Measurements from ENCODE around the gene CDKL4. TPM values are rescaled to one million over a fixed set of nuclear protein-coding genes. Genes with fewer than 3 reads are reported as not detected.

The CDKL4 gene
- total RNA-seq, 4 donors from 2014 or later, result 0.48 to 1.5 TPM; not detected in 2

DNA sequence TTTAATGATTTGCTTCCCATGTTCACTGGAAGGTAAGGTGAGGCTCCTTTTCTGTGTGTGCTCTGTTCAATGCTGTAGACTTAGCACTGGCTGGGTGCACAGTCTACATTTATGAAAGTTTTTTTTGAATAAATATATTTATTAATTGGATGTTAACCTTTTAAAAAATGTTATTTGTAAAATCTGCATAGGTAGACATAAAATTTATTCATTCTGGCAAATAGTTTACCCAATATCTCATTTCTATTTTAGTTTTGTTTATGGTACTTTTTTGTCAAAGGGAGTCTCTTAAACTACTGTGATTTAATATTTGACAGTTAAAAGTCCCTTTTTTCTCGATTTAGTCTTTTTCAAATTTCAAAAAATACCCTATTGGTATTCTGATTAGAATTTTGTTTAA is 19.9 kb downstream of the CDKL4 start:
- DNase-seq (ENCODE audit: low spot score in 2 of 2), result no peak
- H3K4me3 ChIP-seq, result no peak overlapping the region
- WGBS, result 93% methylated on average over 1 of the region's 1 CpG
- no peaks in the 10 kb centered on the region for H3K9me3 ChIP-seq
- H3K27me3 ChIP-seq, result no peaks in the 10 kb centered on the region
- peaks cover 4% of the 10 kb centered on the region for H3K4me1 ChIP-seq
- no peak for TF ChIP-seq POLR2A (IDR thresholded peaks at IDR 0.05)
- no peak for TF ChIP-seq POLR2AphosphoS5 (IDR thresholded peaks at IDR 0.05)
- no peak for TF ChIP-seq EP300 (IDR thresholded peaks at IDR 0.05)
- TF ChIP-seq, protein P1, sequence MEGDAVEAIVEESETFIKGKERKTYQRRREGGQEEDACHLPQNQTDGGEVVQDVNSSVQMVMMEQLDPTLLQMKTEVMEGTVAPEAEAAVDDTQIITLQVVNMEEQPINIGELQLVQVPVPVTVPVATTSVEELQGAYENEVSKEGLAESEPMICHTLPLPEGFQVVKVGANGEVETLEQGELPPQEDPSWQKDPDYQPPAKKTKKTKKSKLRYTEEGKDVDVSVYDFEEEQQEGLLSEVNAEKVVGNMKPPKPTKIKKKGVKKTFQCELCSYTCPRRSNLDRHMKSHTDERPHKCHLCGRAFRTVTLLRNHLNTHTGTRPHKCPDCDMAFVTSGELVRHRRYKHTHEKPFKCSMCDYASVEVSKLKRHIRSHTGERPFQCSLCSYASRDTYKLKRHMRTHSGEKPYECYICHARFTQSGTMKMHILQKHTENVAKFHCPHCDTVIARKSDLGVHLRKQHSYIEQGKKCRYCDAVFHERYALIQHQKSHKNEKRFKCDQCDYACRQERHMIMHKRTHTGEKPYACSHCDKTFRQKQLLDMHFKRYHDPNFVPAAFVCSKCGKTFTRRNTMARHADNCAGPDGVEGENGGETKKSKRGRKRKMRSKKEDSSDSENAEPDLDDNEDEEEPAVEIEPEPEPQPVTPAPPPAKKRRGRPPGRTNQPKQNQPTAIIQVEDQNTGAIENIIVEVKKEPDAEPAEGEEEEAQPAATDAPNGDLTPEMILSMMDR (IDR thresholded peaks at IDR 0.05), result no peak
- H3K36me3 ChIP-seq, result no peaks in the 10 kb centered on the region
- no peak overlapping the region for H3K27ac ChIP-seq

GRCh38 chr2:39221459-39221858 is 22.3 kb downstream of the CDKL4 start:
- WGBS, result 95% methylated on average over 3 of the region's 3 CpGs
- H3K27ac ChIP-seq, result no peak overlapping the region
- no peaks in the 10 kb centered on the region for H3K4me1 ChIP-seq

DNA sequence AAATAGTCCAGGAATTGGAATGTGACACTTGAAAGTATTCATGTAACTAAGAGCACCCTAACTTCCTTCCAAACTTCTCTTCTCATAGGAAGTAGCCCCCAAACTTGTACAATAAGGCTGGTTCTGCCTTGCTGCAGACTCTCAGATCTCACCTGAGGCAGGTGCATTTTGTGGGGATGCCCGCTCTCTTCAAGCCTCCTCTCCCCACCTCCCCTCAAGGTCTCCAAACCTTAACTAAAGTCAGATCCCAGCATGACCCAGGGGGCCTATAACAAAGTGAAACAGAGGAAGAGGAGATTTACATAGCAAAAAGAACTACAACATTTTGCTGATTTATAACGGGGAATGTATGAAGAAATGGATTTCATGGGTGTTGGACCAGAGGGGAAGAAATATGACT is 23.6 kb downstream of the CDKL4 start:
- H3K36me3 ChIP-seq, result no peaks in the 10 kb centered on the region
- TF ChIP-seq POLR2AphosphoS5 (IDR thresholded peaks at IDR 0.05), result no peak
- no peak for TF ChIP-seq EP300 (IDR thresholded peaks at IDR 0.05)
- TF ChIP-seq, protein P1 (IDR thresholded peaks at IDR 0.05), result no peak
- TF ChIP-seq POLR2A (IDR thresholded peaks at IDR 0.05), result no peak
- no peaks in the 10 kb centered on the region for H3K4me1 ChIP-seq
- H3K9me3 ChIP-seq, result no peaks in the 10 kb centered on the region
- H3K4me3 ChIP-seq, result no peak overlapping the region
- whole genome bisulfite sequencing, result 91% methylated on average over 2 of the region's 2 CpGs
- no peak for DNase-seq (ENCODE audit: low spot score in 2 of 2)
- H3K27ac ChIP-seq, result no peak overlapping the region
- H3K27me3 ChIP-seq, result no peaks in the 10 kb centered on the region

More at GRCh38 chr2:39221459-39221858, 22.3 kb downstream of the CDKL4 start:
- Histone ChIP-seq H3K4me3 (no peak overlapping the region), H3K27me3 (no peaks in the 10 kb centered on the region), H3K36me3 (no peaks in the 10 kb centered on the region), H3K9me3 (no peaks in the 10 kb centered on the region)
- TF ChIP-seq POLR2A (IDR thresholded peaks at IDR 0.05) (no peak), EP300 (IDR thresholded peaks at IDR 0.05) (no peak), POLR2AphosphoS5 (IDR thresholded peaks at IDR 0.05) (no peak)
- TF ChIP-seq, protein P1 (IDR thresholded peaks at IDR 0.05), result no peak
- no peak for DNase-seq (ENCODE audit: low spot score in 2 of 2)

GRCh38 chr2:39218391-39218790 is 25.4 kb downstream of the CDKL4 start:
- Histone ChIP-seq H3K9me3 (no peaks in the 10 kb centered on the region), H3K36me3 (no peaks in the 10 kb centered on the region), H3K27me3 (no peaks in the 10 kb centered on the region), H3K27ac (no peak overlapping the region), H3K4me3 (no peak overlapping the region), H3K4me1 (no peaks in the 10 kb centered on the region)
- 91% methylated on average over 5 of the region's 5 CpGs for WGBS
- DNase-seq (ENCODE audit: low spot score in 2 of 2), result no peak
- TF ChIP-seq POLR2A (IDR thresholded peaks at IDR 0.05) (no peak), POLR2AphosphoS5 (IDR thresholded peaks at IDR 0.05) (no peak), EP300 (IDR thresholded peaks at IDR 0.05) (no peak)
- TF ChIP-seq, protein P1 (IDR thresholded peaks at IDR 0.05), result no peak

DNA sequence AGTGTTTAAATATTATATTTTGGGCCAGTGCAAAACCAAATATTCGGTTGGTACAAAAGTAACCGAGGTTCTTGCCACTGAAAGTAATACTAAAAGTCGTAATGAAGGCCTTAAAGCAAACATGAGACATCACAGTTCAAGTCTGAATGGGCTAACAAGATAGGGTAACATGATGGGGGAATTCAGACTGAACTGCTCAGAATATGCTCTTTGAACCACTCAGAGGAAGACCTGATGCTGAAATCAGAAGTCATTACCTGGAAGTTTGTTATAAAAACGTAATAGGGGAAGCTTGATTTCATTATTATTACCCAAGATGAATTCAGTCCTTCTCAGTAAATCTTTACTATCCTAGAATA is 26.6 kb downstream of the CDKL4 start:
- 87% methylated on average over 4 of the region's 4 CpGs for WGBS
- H3K36me3 ChIP-seq, result no peaks in the 10 kb centered on the region
- H3K9me3 ChIP-seq, result no peaks in the 10 kb centered on the region
- H3K4me3 ChIP-seq, result no peak overlapping the region
- H3K4me1 ChIP-seq, result no peaks in the 10 kb centered on the region
- DNase-seq (ENCODE audit: low spot score in 2 of 2), result no peak
- no peak for TF ChIP-seq EP300 (IDR thresholded peaks at IDR 0.05)
- TF ChIP-seq POLR2A (IDR thresholded peaks at IDR 0.05), result no peak
- no peak for TF ChIP-seq POLR2AphosphoS5 (IDR thresholded peaks at IDR 0.05)
- TF ChIP-seq, protein P1 (IDR thresholded peaks at IDR 0.05), result no peak
- no peaks in the 10 kb centered on the region for H3K27me3 ChIP-seq
- no peak overlapping the region for H3K27ac ChIP-seq

All from suprapubic skin (tissue), 4 donors.